HepG2 (cell line): Measurements from ENCODE around the gene LIN28B.

Experiments used
- EZH2 ChIP-seq: conservative IDR thresholded peaks from 2 replicates; pipeline ENCODE4 v1.6.1; 2012; ENCODE audit warnings: mild to moderate bottlenecking, low read depth, low read length, moderate library complexity
- POLR2A ChIP-seq, 2 experiments: IDR thresholded peaks; 2 replicates each; pipeline ENCODE4 v1.6.1; 2011; ENCODE audit warnings: low read depth in 2 of 2, low read length in 2 of 2, mild to moderate bottlenecking in 1 of 2, moderate library complexity in 1 of 2; ENCODE audit not compliant: insufficient read depth in 1 of 2
- SRSF1 ChIP-seq: fragments of 200-400 bp; formaldehyde crosslinking; optimal IDR thresholded peaks from 2 replicates; pipeline ENCODE3; 2017; ENCODE audit warnings: mild to moderate bottlenecking, low read depth, low read length, moderate library complexity

GRCh38 chr6:105058316-105058715 lies 101.4 kb downstream of the LIN28B start:
- TF ChIP-seq SRSF1 (no peak), POLR2A (IDR thresholded peaks at IDR 0.05; ENCODE audit: insufficient read depth in 1 of 2, low read depth in 2 of 2, low read length in 2 of 2) (no peak), EZH2 (no peak)
